Amygdala (tissue), 56 donors: ENCODE results near the gene ACSS3.
"Not testable (repeated sequence)": the region's sequence is repeated elsewhere in the genome, so short reads cannot be mapped to it uniquely, and the experiment has no call there.

ENCODE experiments used
- DNase-seq, 56 donors: peaks; one replicate each; lab custom pipeline; 2025; lab: John Stamatoyannopoulos, UW

Gene ACSS3

DNA sequence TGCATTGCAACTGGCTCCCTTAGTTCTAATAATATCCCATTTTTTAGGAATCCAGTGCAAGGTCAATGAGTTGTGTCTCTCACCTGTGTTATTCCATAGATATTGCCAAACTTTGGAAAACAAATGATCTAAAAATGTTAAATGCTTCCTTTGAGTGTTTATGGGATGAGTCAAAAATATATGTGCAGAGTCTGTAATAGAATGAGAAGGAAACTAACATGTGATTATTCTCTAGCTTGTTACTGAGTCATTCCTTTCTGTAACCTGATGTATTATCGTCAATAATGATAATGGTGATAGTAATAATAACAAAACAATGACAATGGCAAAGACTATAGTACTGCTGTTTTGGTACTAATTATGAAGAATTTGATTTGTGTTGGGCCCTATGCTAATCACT, 11.5 kb downstream of the ACSS3 start:
- DNase-seq = no peak

DNA sequence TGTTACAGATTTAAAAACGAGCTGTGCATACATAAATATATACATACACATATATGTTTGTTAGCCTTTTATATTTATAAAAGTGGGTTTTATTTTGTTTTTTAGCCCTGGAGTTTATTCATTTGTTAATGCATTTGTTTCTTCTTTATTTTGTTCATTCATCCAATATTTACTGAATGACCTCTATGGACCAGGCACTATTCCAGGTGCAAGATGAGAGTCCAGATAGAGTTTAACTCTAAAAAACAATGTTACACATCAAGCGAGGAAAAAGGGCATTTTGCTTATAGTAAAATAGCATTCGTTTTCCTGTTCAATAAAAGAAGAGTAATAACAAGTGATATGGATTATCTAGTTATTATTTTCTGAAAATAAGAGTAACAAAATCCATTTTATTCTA, 14.2 kb downstream of the ACSS3 start:
- DNase-seq = no peak

DNA sequence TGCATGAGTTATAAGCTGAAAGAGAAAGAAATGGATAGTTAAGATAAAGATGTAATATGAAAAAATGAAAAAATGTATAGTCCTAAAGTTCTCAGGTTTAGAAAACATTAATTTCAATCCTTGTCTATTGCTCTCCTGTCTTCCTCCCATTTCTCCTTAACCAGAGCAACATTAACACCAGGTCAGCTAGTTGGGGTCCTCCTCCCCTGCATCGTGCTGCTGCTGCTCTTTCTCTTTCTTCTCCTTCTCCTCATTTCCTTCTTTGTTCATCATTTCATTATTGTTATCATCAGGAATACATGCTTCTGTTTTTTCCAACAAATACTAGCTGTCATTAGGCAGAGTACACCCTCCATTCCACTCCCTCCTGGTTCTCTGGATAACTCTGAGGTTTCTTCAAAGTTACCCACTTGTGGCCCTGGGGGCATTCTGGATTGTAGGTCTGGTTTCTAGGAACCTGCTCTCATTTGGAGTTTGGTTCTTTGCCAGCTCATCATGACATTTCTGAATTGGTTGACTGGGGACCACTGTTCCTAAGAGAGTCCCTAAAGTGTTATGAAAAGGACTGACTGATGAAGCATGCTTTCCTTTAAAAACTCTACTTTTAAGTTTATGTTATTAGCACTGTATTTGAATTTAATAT, 17.0 kb downstream of the ACSS3 start:
- DNase-seq = no peak

DNA sequence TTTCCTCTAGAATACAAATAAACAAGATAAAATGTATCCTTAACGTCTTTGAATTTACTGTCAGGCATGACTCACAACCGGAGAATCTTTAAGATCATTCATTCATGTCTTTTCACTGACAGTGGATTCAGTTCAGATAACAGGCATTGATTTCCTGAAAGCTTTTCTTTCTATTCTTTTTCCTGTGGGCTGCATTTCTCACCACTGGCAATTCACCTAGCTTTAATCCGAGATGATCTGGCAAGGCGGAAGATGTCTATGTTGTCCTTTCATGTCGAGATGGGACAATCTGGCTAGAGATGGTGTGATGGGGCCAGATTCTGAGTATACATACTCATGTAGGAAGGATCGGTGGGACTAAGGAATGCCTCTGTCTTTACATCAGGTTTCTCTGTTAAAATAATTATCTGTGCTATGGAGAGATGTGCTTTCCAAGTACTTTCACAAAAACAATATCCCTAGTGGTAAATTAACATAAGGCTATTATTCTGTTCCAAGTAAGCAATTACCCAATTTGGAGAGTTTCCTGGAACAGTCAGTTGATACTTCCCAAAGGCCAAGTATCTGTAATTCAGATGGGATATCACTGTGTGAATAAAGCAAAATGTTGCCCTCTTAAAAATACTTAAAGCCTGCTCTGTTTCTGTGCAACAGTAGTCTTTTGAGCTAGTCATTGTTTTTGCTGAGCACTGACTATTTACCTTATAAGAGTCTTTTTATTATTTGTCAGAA, 17.8 kb downstream of the ACSS3 start:
- DNase-seq = no peak

DNA sequence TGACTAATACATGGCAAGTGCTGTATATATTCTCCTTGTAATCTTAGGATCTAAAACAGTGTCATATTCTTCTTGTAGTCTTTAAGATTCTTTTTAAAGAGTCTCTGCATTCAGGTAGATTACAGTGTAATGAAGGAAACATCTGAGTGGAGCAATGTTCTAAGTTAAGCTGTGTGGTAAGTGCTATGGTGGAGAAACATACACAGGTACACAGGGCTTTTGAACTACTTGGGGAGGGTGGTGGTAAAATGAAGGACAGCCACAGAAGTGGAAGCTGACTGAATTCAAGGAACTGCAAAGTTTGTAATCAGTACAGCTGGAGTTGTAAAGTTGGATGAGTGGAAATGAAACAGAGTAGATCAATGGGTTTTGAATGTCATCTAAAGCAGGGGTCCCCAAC, 27.8 kb downstream of the ACSS3 start:
- no peak for DNase-seq

DNA sequence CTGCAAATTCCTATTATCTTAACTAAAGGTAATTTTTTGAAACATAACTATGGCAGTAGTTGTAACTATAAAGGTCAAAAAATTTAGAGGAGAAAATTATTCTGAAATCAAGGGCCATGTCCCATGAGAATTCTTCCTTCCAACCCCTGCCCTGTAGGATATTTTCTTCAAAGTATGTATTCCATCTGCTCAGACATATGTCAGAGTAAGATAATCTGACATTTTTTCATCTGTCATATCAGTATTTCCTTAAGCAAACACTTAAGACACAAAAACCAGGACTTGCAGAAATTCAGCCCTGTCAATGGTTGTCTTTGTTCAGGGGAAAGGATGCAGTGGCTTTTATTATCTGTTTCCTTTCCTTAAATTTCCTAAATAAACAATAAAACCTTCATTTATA, 36.3 kb downstream of the ACSS3 start:
- no peak for DNase-seq

DNA sequence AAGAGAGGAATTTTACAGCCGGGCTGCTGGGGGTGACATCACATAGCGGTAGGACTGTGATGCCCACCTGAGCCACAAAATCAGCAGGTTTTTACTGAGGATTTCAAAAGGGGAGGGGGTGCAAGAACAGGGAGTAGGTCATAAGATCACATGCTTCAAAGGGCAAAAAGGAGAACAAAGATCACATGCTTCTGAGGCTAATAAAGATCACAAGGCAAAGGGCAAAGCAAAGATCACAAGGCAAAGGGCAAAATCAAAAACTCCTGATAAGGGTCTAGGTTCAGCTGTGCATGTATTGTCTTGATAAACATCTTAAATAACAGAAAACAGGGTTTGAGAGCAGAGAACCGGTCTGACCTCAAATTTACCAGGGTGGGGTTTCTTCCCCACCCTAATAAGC, 41.2 kb downstream of the ACSS3 start:
- not testable (repeated sequence) for DNase-seq

DNA sequence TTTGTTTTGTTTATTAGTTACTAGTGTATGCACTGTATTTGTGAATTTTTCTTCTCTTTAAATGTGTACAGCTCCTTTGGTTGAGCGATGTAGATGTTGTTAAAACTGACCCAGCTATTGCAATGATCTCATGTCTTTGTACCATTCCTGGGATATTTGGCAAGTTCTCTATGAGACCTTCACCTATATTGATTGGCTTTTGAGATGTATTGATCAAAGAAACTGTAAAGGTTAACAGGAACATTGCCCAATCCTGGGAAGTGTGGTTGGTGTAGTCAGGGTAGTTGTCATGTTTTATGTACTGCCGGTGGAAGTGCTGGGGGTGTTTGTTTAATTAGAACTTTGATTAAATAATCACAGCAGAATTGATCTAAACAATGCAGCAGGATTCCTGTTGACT, 43.1 kb downstream of the ACSS3 start:
- no peak for DNase-seq

DNA sequence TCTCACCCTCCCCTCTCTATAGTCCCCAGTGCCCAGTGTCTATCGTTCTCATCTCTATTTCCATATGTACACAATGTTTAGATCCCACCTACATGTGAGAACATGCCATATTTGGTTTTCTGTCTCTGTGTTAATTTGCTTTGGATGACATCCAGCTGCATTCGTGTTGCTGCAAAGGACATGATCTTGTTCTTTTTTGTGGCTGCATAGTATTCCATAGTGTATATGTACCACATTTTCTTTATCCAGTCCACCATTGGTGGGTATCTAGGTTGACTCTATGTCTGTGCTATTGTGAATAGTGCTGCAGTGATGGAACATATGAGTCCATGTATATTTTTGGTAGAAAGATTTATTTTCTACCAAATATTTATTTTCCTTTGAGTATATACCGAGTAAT, 45.7 kb downstream of the ACSS3 start:
- no peak for DNase-seq

DNA sequence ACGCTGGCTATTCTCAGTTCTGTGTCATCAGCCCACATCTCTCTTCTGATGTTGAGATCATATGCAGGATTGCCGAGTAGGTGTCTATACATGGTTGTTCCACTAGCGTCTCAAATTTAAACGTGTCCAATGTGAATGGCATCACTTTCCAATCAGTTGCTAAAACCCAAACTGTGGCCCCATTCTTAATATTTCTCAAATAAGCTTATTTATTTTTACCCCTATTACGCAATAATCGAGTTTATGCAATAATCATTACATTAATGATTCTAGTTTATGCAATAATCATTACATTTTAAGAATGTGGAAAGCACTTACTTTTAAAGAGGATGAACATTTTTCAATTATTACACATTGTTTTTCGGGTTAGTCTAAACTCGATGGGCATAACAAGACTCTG, 47.8 kb downstream of the ACSS3 start:
- DNase-seq = no peak

DNA sequence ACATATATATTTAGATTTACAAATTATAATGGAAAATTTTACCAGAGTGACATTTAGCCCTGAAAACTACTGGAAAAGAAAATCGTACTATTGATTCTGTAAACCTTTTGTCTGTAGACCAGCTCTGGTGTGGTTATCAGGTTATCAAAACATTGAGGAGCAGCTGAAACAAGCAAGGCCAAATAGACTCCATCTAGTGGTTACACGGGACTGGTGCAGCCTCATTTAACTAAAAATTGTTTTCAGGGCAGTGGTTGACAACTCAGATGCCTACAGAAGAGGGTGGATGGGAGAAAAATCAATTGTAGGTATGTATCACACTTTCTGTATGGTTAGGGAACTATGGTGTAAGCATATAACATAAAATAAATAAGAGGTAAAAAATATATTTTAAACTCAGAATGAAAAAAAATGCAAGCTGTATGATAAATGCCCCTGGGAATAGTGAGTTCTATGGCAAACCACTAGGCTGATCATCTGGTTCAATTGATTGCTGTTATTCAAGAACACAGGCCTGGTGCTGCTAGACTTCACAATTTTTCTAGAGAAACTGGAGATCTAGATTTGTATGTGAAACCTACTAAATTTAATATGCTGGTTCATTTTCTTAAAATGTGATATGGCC, 51.2 kb downstream of the ACSS3 start:
- peak in 3 of 56 donors; percentile 5 to 15 (median 12) for DNase-seq

DNA sequence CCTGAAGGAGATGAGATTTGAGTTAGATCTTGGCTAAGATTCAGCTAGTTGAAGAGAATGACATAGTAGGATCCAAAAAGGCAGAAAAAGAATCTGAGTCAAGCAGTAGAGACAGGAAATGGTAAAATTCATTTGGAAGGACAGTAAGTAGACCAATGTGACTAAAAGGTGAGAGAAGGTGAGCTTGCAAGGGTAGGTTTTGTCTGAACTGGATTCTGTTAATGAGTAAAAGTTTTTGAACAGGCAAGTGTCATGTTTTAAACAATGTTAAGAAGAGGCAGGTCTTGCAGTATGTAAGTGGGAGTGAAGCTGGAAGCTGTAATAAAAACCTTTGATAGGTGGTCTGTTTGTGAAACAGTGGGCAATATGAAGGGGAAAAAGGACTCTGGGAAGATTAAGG, 58.6 kb downstream of the ACSS3 start:
- DNase-seq = no peak

DNA sequence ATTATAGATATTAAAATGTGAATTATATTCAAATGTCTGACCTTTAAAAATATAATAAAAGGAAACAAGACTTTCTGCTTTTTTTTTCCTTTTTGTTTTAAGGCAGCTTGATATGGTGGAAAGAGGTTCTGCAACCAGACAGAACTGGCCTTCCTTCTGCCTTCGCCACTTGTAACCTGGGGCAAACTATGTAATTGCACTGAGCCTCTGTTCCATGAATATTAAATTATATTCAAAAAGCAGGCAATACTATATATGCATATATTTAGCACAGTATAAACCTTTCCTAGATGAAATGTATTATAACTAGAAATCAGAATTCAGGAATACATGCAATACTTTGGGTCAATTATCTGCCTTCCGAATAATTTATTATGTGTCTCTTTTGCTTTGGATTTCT, 59.9 kb downstream of the ACSS3 start:
- DNase-seq = no peak

DNA sequence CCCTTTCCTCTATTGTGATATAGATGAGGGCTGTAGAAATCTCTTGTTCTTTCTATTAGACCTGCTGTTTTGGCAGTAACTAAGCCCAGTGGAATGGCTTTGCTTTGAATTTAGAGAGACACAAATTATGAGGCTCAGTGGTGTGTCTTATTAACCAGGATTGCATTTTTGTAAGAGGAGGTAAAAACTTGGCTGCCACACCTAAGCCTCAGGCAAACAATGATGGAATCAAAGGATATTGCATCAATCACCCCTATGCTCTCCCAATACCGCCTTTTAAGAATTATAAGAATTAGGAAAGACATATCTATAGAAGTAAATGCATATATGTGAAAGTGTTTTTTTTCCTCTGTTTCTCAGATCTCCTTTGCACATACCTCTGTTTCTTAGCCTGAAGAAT, 63.3 kb downstream of the ACSS3 start:
- no peak for DNase-seq

DNA sequence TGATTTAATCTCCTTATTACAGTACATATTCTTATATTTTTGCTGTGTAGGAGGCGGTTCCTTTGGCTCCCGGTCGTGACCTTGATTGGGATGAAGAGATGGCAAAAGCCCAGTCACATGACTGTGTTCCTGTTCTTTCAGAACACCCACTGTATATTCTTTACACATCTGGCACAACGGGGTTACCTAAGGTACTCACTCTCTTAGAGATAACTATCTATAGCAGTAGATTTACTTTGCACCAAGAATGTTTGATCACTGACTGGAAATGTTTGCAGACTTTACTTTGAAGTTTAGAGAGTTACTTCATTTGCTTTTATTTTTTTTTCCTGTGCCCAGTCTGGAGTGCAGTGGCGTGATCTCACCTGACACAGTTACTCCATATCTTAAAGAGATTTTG, 65.2 kb downstream of the ACSS3 start:
- DNase-seq = no peak

DNA sequence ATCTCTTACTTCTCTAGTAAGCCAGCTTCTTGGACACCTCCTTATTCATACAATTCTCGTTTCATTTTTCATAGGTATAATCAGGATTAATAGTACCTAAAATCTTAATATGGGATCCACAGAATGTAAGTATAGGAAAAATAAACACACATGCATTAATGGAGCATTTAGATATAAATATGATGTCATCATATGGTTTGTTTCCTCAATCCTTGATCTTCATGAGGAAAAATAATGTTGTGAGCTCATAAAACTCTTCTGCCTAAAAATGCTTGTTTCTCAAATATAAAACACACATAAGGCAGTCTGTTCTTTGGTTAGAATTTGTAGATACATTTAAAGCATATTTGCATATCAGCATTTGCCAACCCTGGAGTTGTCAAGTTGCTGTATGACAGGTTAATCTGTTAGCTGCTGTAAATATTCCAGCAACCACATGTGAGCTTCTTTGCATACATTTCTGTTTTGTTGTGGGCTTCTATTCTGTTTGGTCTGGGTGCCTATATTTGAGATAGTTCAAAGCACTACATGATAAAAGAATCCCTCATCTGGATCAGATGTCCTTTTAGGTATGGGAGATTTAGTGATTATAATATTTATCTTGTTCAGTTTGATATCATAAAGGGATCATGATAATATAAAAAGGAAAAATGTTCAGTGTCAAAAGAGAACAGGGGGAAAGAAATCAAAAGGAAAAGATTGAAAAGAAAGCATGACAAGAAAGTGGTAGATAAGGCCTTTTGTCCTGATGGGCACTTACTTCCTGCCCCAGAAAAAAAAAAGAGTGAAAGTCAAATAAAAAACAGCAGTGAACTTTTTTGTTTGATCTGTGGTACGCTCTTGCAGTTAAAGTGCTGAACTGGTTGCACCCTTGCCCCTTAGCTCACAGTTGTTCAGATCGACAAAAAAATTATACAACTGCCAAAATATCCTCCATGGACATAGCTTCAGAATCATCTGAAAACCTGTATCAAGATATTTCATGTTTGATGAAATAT, 68.6 kb downstream of the ACSS3 start:
- no peak for DNase-seq

DNA sequence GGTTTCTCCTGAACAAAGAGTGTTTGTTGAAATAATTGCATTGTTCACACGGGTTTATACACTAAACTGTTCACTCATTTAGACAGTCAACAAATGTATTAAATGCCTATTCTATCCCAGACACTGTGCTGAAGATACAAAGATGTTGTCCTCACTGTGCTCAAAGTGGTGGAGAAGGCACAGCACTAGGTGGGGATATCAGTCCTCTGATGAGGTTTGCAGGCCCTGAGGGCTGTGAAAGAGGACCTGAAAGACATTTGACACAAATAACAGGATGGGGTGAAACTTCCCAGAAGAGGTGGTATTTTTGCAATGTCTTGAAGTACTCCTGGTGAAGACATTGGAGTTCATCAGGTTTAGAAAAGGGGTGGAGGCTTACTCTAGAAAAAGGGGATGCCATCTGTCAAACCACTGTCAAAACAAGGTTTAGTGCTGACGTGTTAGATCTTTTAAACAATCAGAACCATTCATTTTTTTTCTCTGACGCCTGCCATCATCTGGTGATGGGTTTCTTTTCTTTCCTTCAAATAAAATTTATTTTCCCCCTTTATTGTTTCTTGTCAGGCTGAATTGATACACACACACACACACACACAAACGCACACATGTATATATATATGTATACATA, 69.5 kb downstream of the ACSS3 start:
- no peak for DNase-seq

DNA sequence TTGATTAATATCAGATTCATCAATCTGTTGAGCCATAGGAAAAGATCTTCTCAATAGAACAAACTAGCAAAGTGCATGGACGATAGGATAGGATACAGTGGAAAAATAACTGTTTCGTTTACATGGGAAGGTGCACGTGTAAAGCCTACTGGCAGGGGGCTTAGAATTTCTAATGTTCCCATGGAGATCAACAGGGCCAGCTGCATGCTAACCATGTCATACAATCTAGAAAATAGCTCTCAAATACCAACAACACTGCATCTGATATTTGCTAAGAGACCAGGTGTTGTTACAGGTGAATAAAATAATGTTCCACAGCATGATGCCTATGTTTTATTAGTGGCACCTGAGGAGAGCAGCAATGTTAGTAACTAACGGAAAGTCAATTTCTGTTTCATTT, 72.5 kb downstream of the ACSS3 start:
- DNase-seq = no peak

DNA sequence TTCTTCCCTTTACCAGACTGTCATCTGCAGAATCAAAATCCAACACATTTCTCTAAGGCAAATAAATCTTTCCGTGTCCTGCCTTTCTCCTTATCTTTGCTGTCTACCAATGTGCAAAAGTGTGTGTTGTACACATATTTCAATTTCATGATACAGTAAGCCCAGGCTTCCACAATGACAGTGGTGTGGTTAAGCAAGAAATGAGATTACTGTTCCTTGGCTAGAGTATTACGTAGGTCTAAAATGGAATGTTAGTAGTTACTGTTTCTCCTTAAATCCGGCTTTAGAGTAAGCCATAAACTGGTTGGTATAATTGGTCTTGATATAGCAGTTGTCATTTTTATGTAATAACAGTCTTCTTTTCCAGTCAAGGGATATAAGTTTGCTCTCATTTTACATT, 82.0 kb downstream of the ACSS3 start:
- no peak for DNase-seq

DNA sequence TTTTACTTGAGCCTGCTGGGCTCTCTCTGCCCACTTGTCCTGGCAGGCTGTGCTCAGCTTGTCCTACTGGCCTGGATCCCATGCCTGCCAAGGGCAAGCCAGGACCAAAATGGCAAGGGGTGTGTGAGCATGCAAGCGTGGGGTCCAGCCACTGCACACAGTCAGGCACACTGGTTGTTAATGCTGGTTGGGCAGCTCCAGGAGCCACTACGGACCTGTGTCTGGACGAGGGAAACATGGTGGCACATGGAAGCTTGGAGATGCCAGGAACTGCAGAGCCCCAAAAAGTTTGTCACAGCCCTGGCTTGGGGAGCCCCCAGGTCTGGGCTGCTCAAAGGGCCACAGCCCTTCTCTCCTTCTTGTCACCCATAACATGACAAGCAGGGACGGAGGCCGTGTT, 83.8 kb downstream of the ACSS3 start:
- DNase-seq = no peak
